Panc1 (cell line): Measurements from ENCODE around the gene GNLY. TPM values are rescaled to one million over a fixed set of nuclear protein-coding genes. Genes with fewer than 3 reads are reported as not detected.

Experiments
- ATAC-seq: fragments of 200-7000 bp; cut with Tn5 transposase; 2 replicates; pipeline ENCODE4 v1.9.1; 2020; ENCODE audit warnings: mild to moderate bottlenecking, moderate library complexity
- BruUV-seq: library from RNA; stranded (reverse); fragments of 400-500 nt; replicated peaks from 2 replicates; lab custom pipeline; 2021; lab: Mats Ljungman, UMichigan
- CTCF ChIA-PET: fragments of 300-600 bp; sonication (Branson Sonifier 250); formaldehyde crosslinking; loops from one replicate; lab custom pipeline; 2022; ENCODE audit warnings: antibody characterized with exemption; lab: Charles Lee
- POLR2A ChIA-PET: fragments of 300-600 bp; sonication (Branson Sonifier 250); formaldehyde crosslinking; loops from one replicate; lab custom pipeline; 2022; ENCODE audit warnings: antibody characterized with exemption; lab: Charles Lee
- DNase-seq: peaks from one replicate; pipeline ENCODE4 v3.0.0-alpha.2; 2010; ENCODE audit warnings: low read depth, low spot score
- H3K27ac ChIP-seq: 2 replicates; pipeline ENCODE4 v1.5.1; 2011; ENCODE audit warnings: mild to moderate bottlenecking, low read length, inconsistent platforms
- H3K27me3 ChIP-seq: fragments of 200-500 bp; sonication (Bioruptor generic); 2 replicates; pipeline ENCODE4 v1.6.0; 2014; ENCODE audit warnings: low read length, inconsistent platforms; ENCODE audit not compliant: control insufficient read depth, insufficient read depth
- H3K36me3 ChIP-seq: fragments of 200-500 bp; sonication (Bioruptor generic); 2 replicates; pipeline ENCODE4 v1.5.1; 2014; ENCODE audit warnings: inconsistent platforms, mild to moderate bottlenecking, low read length, moderate library complexity; ENCODE audit not compliant: control insufficient read depth, insufficient read depth
- H3K4me1 ChIP-seq: 2 replicates; pipeline ENCODE4 v1.5.1; 2011; ENCODE audit warnings: inconsistent platforms, mild to moderate bottlenecking, low read length, moderate library complexity; ENCODE audit not compliant: control insufficient read depth, insufficient read depth
- H3K4me3 ChIP-seq, 2 experiments: 2 replicates each; pipeline ENCODE4 v1.5.1; 2011 to 2012; ENCODE audit warnings: low read depth in 2 of 2, low read length in 2 of 2, mild to moderate bottlenecking in 2 of 2, inconsistent platforms in 1 of 2, moderate library complexity in 1 of 2
- H3K9me3 ChIP-seq: fragments of 200-500 bp; sonication (Bioruptor generic); 2 replicates; pipeline ENCODE4 v1.5.1; 2014; ENCODE audit warnings: low read depth, mild to moderate bottlenecking, inconsistent platforms, low read length, moderate library complexity; ENCODE audit not compliant: control insufficient read depth, insufficient read depth
- POLR2AphosphoS5 ChIP-seq: IDR thresholded peaks from 2 replicates; pipeline ENCODE4 v1.6.1; 2012; ENCODE audit warnings: mild to moderate bottlenecking, low read depth, low read length, moderate library complexity
- SIN3A ChIP-seq: IDR thresholded peaks from 2 replicates; pipeline ENCODE4 v1.6.1; 2012; ENCODE audit warnings: low read depth, mild to moderate bottlenecking, low read length, moderate library complexity, borderline replicate concordance; ENCODE audit not compliant: insufficient read depth
- TCF7L2 ChIP-seq: IDR thresholded peaks from 2 replicates; pipeline ENCODE4 v1.6.1; 2011; ENCODE audit warnings: mild to moderate bottlenecking, low read depth, low read length, inconsistent platforms
- in situ Hi-C: cut with HindIII; loops from 2 replicates; pipeline ENCODE4 v1.10.0; 2016; ENCODE audit warnings: low sequenced_read_pairs, low pct_unique_long_range_greater_than_20kb
- intact Hi-C: fragments of 100-400 bp; cut with micrococcal nuclease; formaldehyde crosslinking; loops from one replicate; pipeline ENCODE4 v1.10.0; 2022; ENCODE audit not compliant: unreplicated experiment
- total RNA-seq: library from RNA; stranded (reverse); gene quantifications from one replicate; pipeline ENCODE4 v1.2.1, GENCODE V29; 2021; ENCODE audit not compliant: unreplicated experiment
- TF ChIP-seq, protein P1 (sequence below), 2 experiments: IDR thresholded peaks; 2 replicates each; pipeline ENCODE4 v1.6.1; 2011 to 2012; ENCODE audit warnings: low read depth in 2 of 2, control low read depth in 1 of 2, low read length in 1 of 2, mild to moderate bottlenecking in 1 of 2, moderate library complexity in 1 of 2; ENCODE audit not compliant: insufficient read depth in 1 of 2
- TF ChIP-seq, protein P2 (sequence below): fragments of 450-650 bp; IDR thresholded peaks from 2 replicates; pipeline ENCODE4 v1.5.1; 2017; ENCODE audit warnings: mild to moderate bottlenecking

GNLY gene
- total RNA-seq, 1 experiment from 2014 or later = not detected

DNA sequence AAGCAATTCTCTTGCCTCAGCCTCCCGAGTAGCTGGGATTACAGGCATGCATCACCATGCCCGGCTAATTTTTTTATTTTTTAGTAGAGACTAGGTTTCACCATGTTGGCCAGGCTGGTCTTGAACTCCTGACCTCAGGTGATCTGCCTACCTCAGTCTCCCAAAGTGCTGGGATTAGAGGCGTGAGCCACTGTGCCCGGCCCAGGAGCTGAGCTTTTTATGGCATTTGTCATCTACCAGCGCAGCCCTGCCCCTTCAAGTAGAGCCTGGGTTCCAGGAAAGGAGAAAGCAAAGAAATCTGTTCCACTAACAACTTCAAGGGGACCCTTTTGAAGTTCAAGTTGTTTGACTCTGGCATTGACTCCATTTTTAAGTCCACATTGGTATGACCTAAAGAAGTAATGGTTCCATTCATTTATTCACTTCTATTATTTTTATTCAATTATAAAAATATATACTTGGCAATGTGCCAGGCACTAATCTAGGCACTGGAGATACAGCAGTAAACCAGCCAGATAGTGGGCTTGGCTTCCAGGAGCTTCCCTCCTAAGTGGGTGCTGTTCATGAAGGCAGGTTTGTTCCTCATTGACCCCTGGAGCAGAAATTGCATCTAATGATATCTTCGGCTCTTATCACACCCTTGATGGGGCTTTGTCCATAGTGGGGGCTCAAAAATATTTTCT is 18.2 kb upstream of the GNLY start:
- POLR2A ChIA-PET = no interaction called here
- CTCF ChIA-PET = interaction anchor here (0.7 kb wide), 1 partner anchor 340 kb away, joined by 3 read pairs; no protein-coding TSS in a partner anchor
- intact Hi-C loops = no loop called here
- in situ Hi-C loops = no loop called here
- no peak for ATAC-seq
- H3K27me3 ChIP-seq = no peaks in the 10 kb centered on the region
- no peak for DNase-seq
- no peaks in the 10 kb centered on the region for H3K36me3 ChIP-seq
- H3K4me3 ChIP-seq = no peak overlapping the region
- no peaks in the 10 kb centered on the region for H3K9me3 ChIP-seq
- no peaks in the 10 kb centered on the region; the same call in 1 of the 2 replicates for H3K4me1 ChIP-seq
- TF ChIP-seq TCF7L2 (no peak), POLR2AphosphoS5 (no peak), SIN3A (no peak)
- TF ChIP-seq, protein P1, sequence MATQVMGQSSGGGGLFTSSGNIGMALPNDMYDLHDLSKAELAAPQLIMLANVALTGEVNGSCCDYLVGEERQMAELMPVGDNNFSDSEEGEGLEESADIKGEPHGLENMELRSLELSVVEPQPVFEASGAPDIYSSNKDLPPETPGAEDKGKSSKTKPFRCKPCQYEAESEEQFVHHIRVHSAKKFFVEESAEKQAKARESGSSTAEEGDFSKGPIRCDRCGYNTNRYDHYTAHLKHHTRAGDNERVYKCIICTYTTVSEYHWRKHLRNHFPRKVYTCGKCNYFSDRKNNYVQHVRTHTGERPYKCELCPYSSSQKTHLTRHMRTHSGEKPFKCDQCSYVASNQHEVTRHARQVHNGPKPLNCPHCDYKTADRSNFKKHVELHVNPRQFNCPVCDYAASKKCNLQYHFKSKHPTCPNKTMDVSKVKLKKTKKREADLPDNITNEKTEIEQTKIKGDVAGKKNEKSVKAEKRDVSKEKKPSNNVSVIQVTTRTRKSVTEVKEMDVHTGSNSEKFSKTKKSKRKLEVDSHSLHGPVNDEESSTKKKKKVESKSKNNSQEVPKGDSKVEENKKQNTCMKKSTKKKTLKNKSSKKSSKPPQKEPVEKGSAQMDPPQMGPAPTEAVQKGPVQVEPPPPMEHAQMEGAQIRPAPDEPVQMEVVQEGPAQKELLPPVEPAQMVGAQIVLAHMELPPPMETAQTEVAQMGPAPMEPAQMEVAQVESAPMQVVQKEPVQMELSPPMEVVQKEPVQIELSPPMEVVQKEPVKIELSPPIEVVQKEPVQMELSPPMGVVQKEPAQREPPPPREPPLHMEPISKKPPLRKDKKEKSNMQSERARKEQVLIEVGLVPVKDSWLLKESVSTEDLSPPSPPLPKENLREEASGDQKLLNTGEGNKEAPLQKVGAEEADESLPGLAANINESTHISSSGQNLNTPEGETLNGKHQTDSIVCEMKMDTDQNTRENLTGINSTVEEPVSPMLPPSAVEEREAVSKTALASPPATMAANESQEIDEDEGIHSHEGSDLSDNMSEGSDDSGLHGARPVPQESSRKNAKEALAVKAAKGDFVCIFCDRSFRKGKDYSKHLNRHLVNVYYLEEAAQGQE (IDR thresholded peaks at IDR 0.05; ENCODE audit: insufficient read depth in 1 of 2, low read depth in 2 of 2, low read length in 1 of 2) = no peak
- TF ChIP-seq, protein P2, sequence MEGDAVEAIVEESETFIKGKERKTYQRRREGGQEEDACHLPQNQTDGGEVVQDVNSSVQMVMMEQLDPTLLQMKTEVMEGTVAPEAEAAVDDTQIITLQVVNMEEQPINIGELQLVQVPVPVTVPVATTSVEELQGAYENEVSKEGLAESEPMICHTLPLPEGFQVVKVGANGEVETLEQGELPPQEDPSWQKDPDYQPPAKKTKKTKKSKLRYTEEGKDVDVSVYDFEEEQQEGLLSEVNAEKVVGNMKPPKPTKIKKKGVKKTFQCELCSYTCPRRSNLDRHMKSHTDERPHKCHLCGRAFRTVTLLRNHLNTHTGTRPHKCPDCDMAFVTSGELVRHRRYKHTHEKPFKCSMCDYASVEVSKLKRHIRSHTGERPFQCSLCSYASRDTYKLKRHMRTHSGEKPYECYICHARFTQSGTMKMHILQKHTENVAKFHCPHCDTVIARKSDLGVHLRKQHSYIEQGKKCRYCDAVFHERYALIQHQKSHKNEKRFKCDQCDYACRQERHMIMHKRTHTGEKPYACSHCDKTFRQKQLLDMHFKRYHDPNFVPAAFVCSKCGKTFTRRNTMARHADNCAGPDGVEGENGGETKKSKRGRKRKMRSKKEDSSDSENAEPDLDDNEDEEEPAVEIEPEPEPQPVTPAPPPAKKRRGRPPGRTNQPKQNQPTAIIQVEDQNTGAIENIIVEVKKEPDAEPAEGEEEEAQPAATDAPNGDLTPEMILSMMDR = no peak
- BruUV-seq = no TSS peak
- no peak overlapping the region for H3K27ac ChIP-seq

DNA sequence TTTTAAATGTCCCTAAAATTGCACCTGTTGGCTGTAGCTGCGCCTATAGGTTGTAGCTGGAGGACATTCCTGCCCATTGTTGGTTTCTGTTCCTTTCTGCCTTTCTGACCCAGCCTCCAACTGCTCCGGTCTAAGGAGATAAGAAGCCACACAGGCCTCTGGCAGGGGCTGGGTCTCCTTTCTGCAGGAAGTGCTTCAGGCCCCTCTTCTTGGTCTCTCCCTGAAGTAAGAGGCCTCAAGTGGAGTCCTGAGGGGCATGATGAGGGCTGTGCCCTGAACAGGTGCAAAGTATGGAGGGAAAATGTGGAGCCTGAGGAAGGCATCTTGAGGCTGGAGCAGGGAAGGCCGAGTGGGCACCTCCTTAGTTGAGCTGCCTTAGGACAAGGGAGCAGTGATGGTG is 15.8 kb upstream of the GNLY start:
- Histone ChIP-seq H3K36me3 (no peaks in the 10 kb centered on the region), H3K27me3 (no peaks in the 10 kb centered on the region), H3K4me1 (no peaks in the 10 kb centered on the region; the same call in 1 of the 2 replicates), H3K9me3 (no peaks in the 10 kb centered on the region), H3K27ac (no peak overlapping the region), H3K4me3 (no peak overlapping the region)
- intact Hi-C loops = loop anchor here (2.0 kb wide), 1 partner anchor 28 kb away; no protein-coding TSS in a partner anchor
- ATAC-seq = peak; percentile 10
- no peak for TF ChIP-seq TCF7L2
- no peak for TF ChIP-seq SIN3A
- TF ChIP-seq POLR2AphosphoS5 = no peak
- TF ChIP-seq, protein P1 (IDR thresholded peaks at IDR 0.05; ENCODE audit: insufficient read depth in 1 of 2, low read depth in 2 of 2, low read length in 1 of 2) = no peak
- TF ChIP-seq, protein P2 = no peak
- no TSS peak for BruUV-seq
- POLR2A ChIA-PET = no interaction called here
- CTCF ChIA-PET = interaction anchor here (2.5 kb wide), 1 partner anchor 29 kb away, joined by 25 read pairs; no protein-coding TSS in a partner anchor
- in situ Hi-C loops = no loop called here
- no peak for DNase-seq
